ENCODE data around the gene SPINK2.
A peak's percentile ranks its signal among the peaks of the same experiment; 100 is the strongest.

The SPINK2 gene

DNA sequence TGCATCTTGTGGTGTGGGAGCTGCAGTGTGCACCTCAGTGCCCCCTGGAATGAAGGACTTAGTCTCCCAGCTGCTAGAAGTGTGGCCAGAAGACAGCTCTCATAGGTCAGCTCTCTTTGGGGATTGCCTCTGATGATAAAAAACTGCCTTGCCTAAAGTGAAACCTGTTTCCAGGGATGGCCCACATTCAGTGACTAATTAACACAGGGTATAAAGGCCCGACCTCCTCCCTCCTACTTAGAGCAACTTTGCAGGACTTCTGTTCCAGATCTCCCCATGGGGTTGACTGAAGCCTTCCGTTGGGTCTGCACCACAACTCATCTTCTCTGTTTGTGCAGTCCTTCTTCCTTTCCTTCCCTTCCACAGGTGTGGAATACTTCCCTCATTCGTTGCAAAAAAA lies 53.2 kb downstream of the SPINK2 start:
- H3K4me3 ChIP-seq (ENCODE audit: low read length), result no peak overlapping the region
- no peak for DNase-seq (ENCODE audit: low read depth)
- TF ChIP-seq, protein P1, sequence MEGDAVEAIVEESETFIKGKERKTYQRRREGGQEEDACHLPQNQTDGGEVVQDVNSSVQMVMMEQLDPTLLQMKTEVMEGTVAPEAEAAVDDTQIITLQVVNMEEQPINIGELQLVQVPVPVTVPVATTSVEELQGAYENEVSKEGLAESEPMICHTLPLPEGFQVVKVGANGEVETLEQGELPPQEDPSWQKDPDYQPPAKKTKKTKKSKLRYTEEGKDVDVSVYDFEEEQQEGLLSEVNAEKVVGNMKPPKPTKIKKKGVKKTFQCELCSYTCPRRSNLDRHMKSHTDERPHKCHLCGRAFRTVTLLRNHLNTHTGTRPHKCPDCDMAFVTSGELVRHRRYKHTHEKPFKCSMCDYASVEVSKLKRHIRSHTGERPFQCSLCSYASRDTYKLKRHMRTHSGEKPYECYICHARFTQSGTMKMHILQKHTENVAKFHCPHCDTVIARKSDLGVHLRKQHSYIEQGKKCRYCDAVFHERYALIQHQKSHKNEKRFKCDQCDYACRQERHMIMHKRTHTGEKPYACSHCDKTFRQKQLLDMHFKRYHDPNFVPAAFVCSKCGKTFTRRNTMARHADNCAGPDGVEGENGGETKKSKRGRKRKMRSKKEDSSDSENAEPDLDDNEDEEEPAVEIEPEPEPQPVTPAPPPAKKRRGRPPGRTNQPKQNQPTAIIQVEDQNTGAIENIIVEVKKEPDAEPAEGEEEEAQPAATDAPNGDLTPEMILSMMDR (conservative IDR thresholded peaks at IDR 0.05; ENCODE audit: low read length), result no peak

DNA sequence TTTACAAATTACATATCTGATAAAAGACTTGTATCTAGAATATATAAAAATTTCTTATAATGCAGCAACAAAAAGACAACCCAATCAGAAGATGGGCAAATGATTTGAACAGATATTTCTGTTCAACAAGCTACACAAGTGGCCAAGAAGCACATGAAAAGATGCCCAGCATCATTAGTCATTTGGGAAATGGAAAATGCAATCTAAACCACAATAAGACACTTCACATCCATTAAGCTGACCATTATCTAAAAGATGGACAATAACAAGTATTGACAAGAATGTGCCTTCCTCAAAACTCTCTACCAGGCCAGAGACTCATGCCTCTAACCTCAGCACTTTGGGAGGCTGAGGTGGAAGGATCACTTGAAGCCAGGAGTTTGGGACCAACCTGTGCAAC lies 53.9 kb downstream of the SPINK2 start:
- TF ChIP-seq, protein P1 (conservative IDR thresholded peaks at IDR 0.05; ENCODE audit: low read length), result no peak
- no peak overlapping the region for H3K4me3 ChIP-seq (ENCODE audit: low read length)
- DNase-seq (ENCODE audit: low read depth), result no peak

DNA sequence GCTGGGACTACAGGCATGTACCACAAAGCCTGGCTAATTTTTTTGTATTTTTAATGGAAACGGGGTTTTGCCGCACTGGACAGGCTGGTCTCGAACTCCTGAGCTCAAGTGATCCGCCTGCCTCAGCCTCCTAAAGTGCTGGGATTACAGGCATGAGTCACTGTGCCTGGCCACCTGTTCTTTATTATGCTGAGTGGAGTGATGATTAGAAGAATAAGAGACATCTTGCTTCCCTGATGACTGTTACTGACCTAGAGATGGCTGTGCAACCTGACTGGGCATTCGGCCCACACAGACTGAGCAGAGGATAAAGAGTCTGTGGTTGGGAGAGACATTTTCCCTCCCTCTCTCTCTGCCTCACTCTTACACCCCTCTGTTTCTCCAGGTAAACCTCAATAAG lies 56.7 kb downstream of the SPINK2 start:
- peak; percentile 62 for DNase-seq (ENCODE audit: low read depth)
- TF ChIP-seq, protein P1 (conservative IDR thresholded peaks at IDR 0.05; ENCODE audit: low read length), result no peak

DNA sequence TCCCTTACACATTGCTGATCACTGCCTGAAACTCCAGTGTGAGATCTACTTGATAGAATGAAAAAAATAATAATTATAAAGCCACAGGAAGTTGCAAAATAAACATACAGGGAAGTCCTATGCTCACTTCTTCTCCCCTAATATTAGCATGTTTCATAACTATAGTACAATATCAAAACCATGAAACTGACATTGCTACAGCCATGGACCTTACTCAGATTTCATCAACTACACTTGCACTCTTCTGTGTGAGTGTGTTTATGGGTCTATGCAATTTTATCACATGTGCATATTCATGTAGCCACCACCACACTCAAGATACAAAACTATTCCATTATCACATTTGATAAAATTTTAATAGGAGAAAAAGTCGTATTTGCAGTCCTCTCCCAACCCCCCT lies 57.3 kb downstream of the SPINK2 start:
- no peak overlapping the region for H3K4me3 ChIP-seq (ENCODE audit: low read length)
- no peak for DNase-seq (ENCODE audit: low read depth)
- TF ChIP-seq, protein P1 (conservative IDR thresholded peaks at IDR 0.05; ENCODE audit: low read length), result no peak

More for the DNA sequence above, 56.7 kb downstream of the SPINK2 start:
- H3K4me3 ChIP-seq (ENCODE audit: low read length), result no peak overlapping the region

DNA sequence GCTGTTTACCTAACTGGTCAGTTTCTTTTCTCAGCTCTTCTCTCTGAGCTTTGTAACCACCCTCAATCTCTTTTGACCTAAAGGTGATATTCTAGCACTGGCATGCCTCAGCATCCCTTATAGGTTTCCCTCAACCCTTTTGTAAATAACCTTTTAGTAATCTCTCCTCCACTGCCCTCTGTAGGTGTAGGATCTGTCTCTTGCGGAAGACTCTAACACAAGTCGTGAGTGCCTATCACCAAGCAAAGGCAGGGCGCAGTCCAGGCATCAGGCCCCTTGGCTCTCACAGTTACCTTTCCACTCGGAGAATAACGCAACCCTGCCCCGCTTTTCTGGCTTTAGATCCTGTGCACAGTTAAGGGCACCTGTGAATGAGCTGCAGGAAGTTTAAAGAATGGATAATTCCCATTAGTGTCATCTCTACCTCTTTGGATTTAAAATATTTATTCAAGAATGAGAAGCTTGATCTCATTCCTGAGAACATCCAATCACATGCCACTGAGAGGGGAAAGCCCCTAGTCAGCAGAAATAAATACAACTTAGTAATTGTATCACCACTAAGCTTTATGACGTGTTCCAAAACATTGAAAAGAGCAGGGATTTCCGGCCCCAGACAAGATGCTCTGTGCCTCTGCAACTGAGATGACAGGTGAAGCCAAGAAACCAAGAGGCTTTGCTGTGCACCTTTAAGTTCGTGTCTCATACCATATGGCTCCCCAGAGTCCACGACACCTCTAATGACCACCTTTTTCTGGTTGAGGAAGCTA lies 58.8 kb downstream of the SPINK2 start:
- no peak overlapping the region for H3K4me3 ChIP-seq (ENCODE audit: low read length)
- no peak for DNase-seq (ENCODE audit: low read depth)
- TF ChIP-seq, protein P1 (conservative IDR thresholded peaks at IDR 0.05; ENCODE audit: low read length), result no peak

DNA sequence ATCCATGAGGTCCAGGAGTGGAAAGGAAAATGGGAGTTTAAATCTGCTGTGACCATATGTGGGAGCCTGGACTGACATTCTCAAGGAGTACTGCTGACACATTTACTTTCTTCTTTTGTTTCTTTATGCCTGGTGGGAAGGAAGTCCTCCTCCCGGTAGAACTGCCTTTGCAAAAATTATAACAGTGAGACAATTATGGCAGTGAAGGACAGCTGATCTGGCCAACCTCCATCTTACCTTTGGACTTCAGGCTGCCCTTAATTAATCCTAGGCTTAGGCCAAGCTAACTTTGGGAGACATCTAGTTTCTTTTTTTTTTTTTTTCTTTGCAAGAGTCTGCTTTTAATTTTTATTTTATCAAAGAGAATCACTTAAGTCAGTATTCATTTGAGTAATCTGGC lies 61.3 kb downstream of the SPINK2 start:
- no peak overlapping the region for H3K4me3 ChIP-seq (ENCODE audit: low read length)
- TF ChIP-seq, protein P1 (conservative IDR thresholded peaks at IDR 0.05; ENCODE audit: low read length), result no peak
- no peak for DNase-seq (ENCODE audit: low read depth)

Data from AG10803 (cell line).